Upper lobe of left lung (tissue), 4 donors: ENCODE results near the gene BMI1.

ENCODE experiments used
- CTCF ChIP-seq, 6 experiments: fragments of 450-650 bp in 4 of 6; fragments of 200-600 bp in 2 of 6; sonication (generic) in 2 of 6; IDR thresholded peaks; one replicate each; pipeline ENCODE4 v1.5.1; 2016 to 2019; ENCODE audit warnings: antibody characterized with exemption in 6 of 6
- EP300 ChIP-seq, 4 donors: sonication (generic); formaldehyde crosslinking; IDR thresholded peaks; one replicate each; pipeline ENCODE4 v1.5.1; 2017; ENCODE audit warnings: antibody characterized with exemption in 4 of 4, control low read depth in 2 of 4
- POLR2A ChIP-seq, 4 donors: fragments of 450-650 bp; IDR thresholded peaks; one replicate each; pipeline ENCODE4 v1.5.1; 2016 to 2017; ENCODE audit warnings: antibody characterized with exemption in 4 of 4, mild to moderate bottlenecking in 2 of 4
- POLR2AphosphoS5 ChIP-seq, 2 donors: sonication (generic); formaldehyde crosslinking; IDR thresholded peaks; one replicate each; pipeline ENCODE4 v1.5.1; 2017; ENCODE audit warnings: antibody characterized with exemption in 2 of 2

GRCh38 chr10:22335173-22335933 is 14.5 kb downstream of the BMI1 start:
- TF ChIP-seq POLR2A (IDR thresholded peaks at IDR 0.05) (peak in 1 of 4 donors; percentile 19), CTCF (IDR thresholded peaks at IDR 0.05) (peak in 4 of 6 experiments; percentile 28 to 73 (median 48)), EP300 (IDR thresholded peaks at IDR 0.05) (no peak), POLR2AphosphoS5 (IDR thresholded peaks at IDR 0.05) (peak; percentile 18 to 49)
